ENCODE measurements around the gene ULK4. TPM values are rescaled to one million over a fixed set of nuclear protein-coding genes. Genes with fewer than 3 reads are reported as not detected.

ULK4 gene
- total and polyA plus RNA-seq, 9 of the 15 experiments (the other 6 are each of a cell fraction or from before 2014, with no cell fraction given): 3.0 to 5.9 (median 3.5) TPM

GRCh38 chr3:41207355-41207754 lies 754.5 kb downstream of the ULK4 start:
- Histone ChIP-seq H3K9me3 (replicated peaks; ENCODE audit: control insufficient read depth, insufficient read depth, low read depth, low read length) (no peaks in the 10 kb centered on the region), H3K36me3 (ENCODE audit: control insufficient read depth, insufficient read depth, low read length) (no peaks in the 10 kb centered on the region; the same call in 2 of the 3 replicates), H3K4me2 (ENCODE audit: insufficient read depth, low read length) (no peak overlapping the region), H3K9ac (ENCODE audit: insufficient read depth in 1 of 2, low read depth in 2 of 2, low read length in 2 of 2) (no peak overlapping the region), H2AFZ (ENCODE audit: low read depth, low read length) (no peak overlapping the region), H3K79me2 (ENCODE audit: control insufficient read depth, insufficient read depth, low read length) (peaks cover 97% of the 10 kb centered on the region), H3K4me1 (replicated peaks in 1 of 2; ENCODE audit: control insufficient read depth in 2 of 2, insufficient read depth in 2 of 2, low read length in 2 of 2) (peaks cover 7 to 36% of the 10 kb centered on the region in 2 experiments; a peak in 4 of 5 replicates), H4K20me1 (replicated peaks; ENCODE audit: control insufficient read depth, insufficient read depth, low read length) (peaks cover 80% of the 10 kb centered on the region), H3K27ac (ENCODE audit: extremely low read depth, low read depth, low read length) (no peak overlapping the region), H3K27me3 (ENCODE audit: control insufficient read depth in 2 of 2, insufficient read depth in 2 of 2, low read length in 2 of 2) (no peaks in the 10 kb centered on the region), H3K4me3 (no peak overlapping the region), H3K9me1 (ENCODE audit: control insufficient read depth, insufficient read depth, low read length) (no peaks in the 10 kb centered on the region)
- in situ Hi-C loops (cut with MboI): no loop called here
- intact Hi-C loops (cut with micrococcal nuclease): loop anchor here (10.0 kb wide), 1 partner anchor 623 kb away; no protein-coding TSS in a partner anchor
- WGBS (ENCODE audit: insufficient coverage, low coverage, missing lambda C conversion rate): 0% methylated on average over 1 of the region's 1 CpG
- CTCF ChIA-PET (ENCODE audit: low intra/inter-chr PET ratio): no interaction called here
- POLR2A ChIA-PET: interaction anchor here (0.9 to 5.4 kb wide), 3 partner anchors 8 to 29 kb away, joined by 3 to 33 read pairs (median 9); partner anchors contain the start of gene CTNNB1
- TF ChIP-seq ZNF217 (CRISPR knock-in tag; IDR thresholded peaks at IDR 0.05) (no peak), SPI1 (IDR thresholded peaks at IDR 0.05; ENCODE audit: borderline replicate concordance, low read depth, low read length) (peak; percentile 40; the same call in 1 of the 2 replicates)
- DNase-seq (ENCODE audit: extremely low read depth in 1 of 4, low spot score in 3 of 4) (no peak), ATAC-seq (peak; percentile 65), FAIRE-seq (no peak)
- no TSS peak for BruUV-seq (replicated peaks)

GRCh38 chr3:41205591-41205990 lies 756.3 kb downstream of the ULK4 start:
- no peak overlapping the region for H3K27ac ChIP-seq (ENCODE audit: extremely low read depth, low read depth, low read length)
- no peaks in the 10 kb centered on the region for H3K9me3 ChIP-seq (replicated peaks; ENCODE audit: control insufficient read depth, insufficient read depth, low read depth, low read length)
- H3K4me2 ChIP-seq (ENCODE audit: insufficient read depth, low read length): no peak overlapping the region
- H3K9ac ChIP-seq (ENCODE audit: insufficient read depth in 1 of 2, low read depth in 2 of 2, low read length in 2 of 2): no peak overlapping the region
- H4K20me1 ChIP-seq (replicated peaks; ENCODE audit: control insufficient read depth, insufficient read depth, low read length): peaks cover 79% of the 10 kb centered on the region
- no peaks in the 10 kb centered on the region for H3K27me3 ChIP-seq (ENCODE audit: control insufficient read depth in 2 of 2, insufficient read depth in 2 of 2, low read length in 2 of 2)
- no peak for FAIRE-seq
- no TSS peak for BruUV-seq (replicated peaks)
- H3K79me2 ChIP-seq (ENCODE audit: control insufficient read depth, insufficient read depth, low read length): peaks cover 97% of the 10 kb centered on the region
- H2AFZ ChIP-seq (ENCODE audit: low read depth, low read length): no peak overlapping the region
- H3K9me1 ChIP-seq (ENCODE audit: control insufficient read depth, insufficient read depth, low read length): no peaks in the 10 kb centered on the region
- in situ Hi-C loops (cut with MboI): no loop called here
- TF ChIP-seq VEZF1 (CRISPR knock-in tag; IDR thresholded peaks at IDR 0.05) (no peak), ASH1L (IDR thresholded peaks at IDR 0.05; ENCODE audit: borderline replicate concordance, low read depth, partially characterized antibody) (no peak), C11orf30 (IDR thresholded peaks at IDR 0.05; ENCODE audit: low read depth) (peak; percentile 25; the same call in 1 of the 2 replicates), HOMEZ (CRISPR knock-in tag; IDR thresholded peaks at IDR 0.05) (no peak), ZNF316 (IDR thresholded peaks at IDR 0.05) (peak; percentile 73), ZNF584 (CRISPR knock-in tag; IDR thresholded peaks at IDR 0.05; ENCODE audit: low read depth) (no peak), MXD1 (CRISPR knock-in tag; IDR thresholded peaks at IDR 0.05; ENCODE audit: borderline replicate concordance, poor library complexity, severe bottlenecking) (no peak), POLR2A (conservative IDR thresholded peaks at IDR 0.05) (no peak), DACH1 (IDR thresholded peaks at IDR 0.05; ENCODE audit: partially characterized antibody) (no peak)
- H3K4me1 ChIP-seq (replicated peaks in 1 of 2; ENCODE audit: control insufficient read depth in 2 of 2, insufficient read depth in 2 of 2, low read length in 2 of 2): peaks cover 7 to 43% of the 10 kb centered on the region in 2 experiments; a peak in 4 of 5 replicates
- H3K36me3 ChIP-seq (ENCODE audit: control insufficient read depth, insufficient read depth, low read length): no peaks in the 10 kb centered on the region
- ATAC-seq: no peak
- CTCF ChIA-PET (ENCODE audit: low intra/inter-chr PET ratio): no interaction called here
- H3K4me3 ChIP-seq: no peak overlapping the region
- intact Hi-C loops (cut with micrococcal nuclease): loop anchor here (10.0 kb wide), 1 partner anchor 621 kb away; no protein-coding TSS in a partner anchor
- DNase-seq (ENCODE audit: extremely low read depth in 1 of 4, low spot score in 3 of 4): no peak
- POLR2A ChIA-PET: interaction anchor here (1.1 to 2.0 kb wide), 2 partner anchors 9 to 10 kb away, joined by 3 to 6 read pairs; no protein-coding TSS in a partner anchor
- WGBS (ENCODE audit: insufficient coverage, low coverage, missing lambda C conversion rate): 82% methylated on average over 9 of the region's 9 CpGs

Measured in K562 (cell line).